K562 (cell line): ENCODE measurements around the gene GPR180. TPM values are rescaled to one million over a fixed set of nuclear protein-coding genes. Genes with fewer than 3 reads are reported as not detected.

ENCODE experiments used
- polyA plus RNA-seq, 8 experiments: library from polyadenylated mRNA; depleted of rRNA in 4 of 8; stranded (reverse) in 5 of 8; unstranded in 3 of 8; fragments of >200 nt; fragmentation: Nextera tagmentation in 2 of 8; fragmentation: Illumina TruSeq in 1 of 8; extraction: Ambion mirVana in 2 of 8; extraction: Trizol in 1 of 8; gene quantifications; 2 replicates each; pipeline versions ENCODE4 v1.2.1 to v1.2.3, GENCODE V29; 2011 to 2014; ENCODE audit warnings: inconsistent platforms in 1 of 8, missing spikeins in 1 of 8
- small RNA-seq: library from RNA; depleted of rRNA; stranded (forward); fragments of <200 nt; gene quantifications from one replicate; pipeline ENCODE3, GENCODE V24; 2014
- total RNA-seq, 7 experiments: library from RNA; depleted of rRNA in 6 of 7; stranded (reverse); fragments of >200 nt in 6 of 7; fragmentation: Illumina TruSeq in 2 of 7; extraction: Trizol in 2 of 7; gene quantifications; 2 replicates each; pipeline versions ENCODE4 v1.2.1 to v1.2.3, GENCODE V29; 2011 to 2021; ENCODE audit warnings: low replicate concordance in 1 of 7

Gene GPR180
- total and polyA plus RNA-seq, 9 of the 15 experiments (the other 6 are each of a cell fraction or from before 2014, with no cell fraction given): 0.77 to 4.1 (median 1.8) TPM

Small RNA genes lying within 50 kb of the gene (small RNA-seq; reads per million reads assigned to genes)
- gene RNA5SP36: 1.4 reads per million, percentile 71 among the genes with 10 or more reads in this experiment

Other genes starting within 250 kb of the GPR180 start
- 0.32 and 0.49 TPM in 2 replicates for gene DCT, start 122.2 kb upstream of the GPR180 start, total RNA-seq (2014; rRNA removed)
- gene DCT, start 122.2 kb upstream of the GPR180 start, total RNA-seq (2014; rRNA removed; fragmentation: Illumina TruSeq; extraction: Trizol): 0.61 and 0.73 TPM in 2 replicates
- gene DCT, start 122.2 kb upstream of the GPR180 start, total RNA-seq (2015; rRNA removed; fragmentation: Illumina TruSeq; extraction: Trizol): 0.75 and 0.83 TPM in 2 replicates
- gene DCT, start 122.2 kb upstream of the GPR180 start, total RNA-seq (2021): 0.34 and 0.66 TPM in 2 replicates
- 0.11 and 0.15 TPM in 2 replicates for gene DCT, start 122.2 kb upstream of the GPR180 start, polyA plus RNA-seq (2011; rRNA removed)
- gene DCT, start 122.2 kb upstream of the GPR180 start, polyA plus RNA-seq (2014; fragmentation: Illumina TruSeq; extraction: Trizol): 0.39 and 0.80 TPM in 2 replicates
- under 1 TPM; 0.23 to 0.38 TPM for gene DCT, start 122.2 kb upstream of the GPR180 start, polyA plus RNA-seq (2014; fragmentation: Nextera tagmentation; extraction: Ambion mirVana)
- gene DCT, start 122.2 kb upstream of the GPR180 start, polyA plus RNA-seq (2014; rRNA removed): 0.55 and 0.57 TPM in 2 replicates
- 9.9 and 13.6 TPM in 2 replicates for gene TGDS, start 5.7 kb upstream of the GPR180 start, total RNA-seq (2014; rRNA removed)
- gene TGDS, start 5.7 kb upstream of the GPR180 start, total RNA-seq (2014; rRNA removed; fragmentation: Illumina TruSeq; extraction: Trizol): 20.7 and 23.4 TPM in 2 replicates
- 17.8 and 21.4 TPM in 2 replicates for gene TGDS, start 5.7 kb upstream of the GPR180 start, total RNA-seq (2015; rRNA removed; fragmentation: Illumina TruSeq; extraction: Trizol)
- 12.7 and 12.8 TPM in 2 replicates for gene TGDS, start 5.7 kb upstream of the GPR180 start, total RNA-seq (2021)
- gene TGDS, start 5.7 kb upstream of the GPR180 start, polyA plus RNA-seq (2011; rRNA removed): 32.4 and 37.8 TPM in 2 replicates
- 20.0 and 24.2 TPM in 2 replicates for gene TGDS, start 5.7 kb upstream of the GPR180 start, polyA plus RNA-seq (2014; fragmentation: Illumina TruSeq; extraction: Trizol)
- 10 to 100 TPM; 43.5 to 43.7 TPM for gene TGDS, start 5.7 kb upstream of the GPR180 start, polyA plus RNA-seq (2014; fragmentation: Nextera tagmentation; extraction: Ambion mirVana)
- gene TGDS, start 5.7 kb upstream of the GPR180 start, polyA plus RNA-seq (2014; rRNA removed): 15.7 and 16.1 TPM in 2 replicates
- not detected in 2 replicates for gene SOX21, start 110.7 kb downstream of the GPR180 start, total RNA-seq (2014; rRNA removed)
- gene SOX21, start 110.7 kb downstream of the GPR180 start, total RNA-seq (2014; rRNA removed; fragmentation: Illumina TruSeq; extraction: Trizol): not detected in 2 replicates
- 0.07 and 0.08 TPM in 2 replicates for gene SOX21, start 110.7 kb downstream of the GPR180 start, total RNA-seq (2015; rRNA removed; fragmentation: Illumina TruSeq; extraction: Trizol)
- not detected in 2 replicates for gene SOX21, start 110.7 kb downstream of the GPR180 start, total RNA-seq (2021)
- gene SOX21, start 110.7 kb downstream of the GPR180 start, polyA plus RNA-seq (2011; rRNA removed): not detected in 2 replicates
- gene SOX21, start 110.7 kb downstream of the GPR180 start, polyA plus RNA-seq (2014; fragmentation: Illumina TruSeq; extraction: Trizol): not detected in 2 replicates
- not detected for gene SOX21, start 110.7 kb downstream of the GPR180 start, polyA plus RNA-seq (2014; fragmentation: Nextera tagmentation; extraction: Ambion mirVana)
- gene SOX21, start 110.7 kb downstream of the GPR180 start, polyA plus RNA-seq (2014; rRNA removed): 0.04 TPM in 1 of 2 replicates, not detected in the other